Right atrium auricular region (tissue), 2 donors: ENCODE data around the gene FRMPD2. TPM values are rescaled to one million over a fixed set of nuclear protein-coding genes. Genes with fewer than 3 reads are reported as not detected.

Experiments
- DNase-seq: peaks from one replicate; pipeline ENCODE4 v3.0.0-alpha.2; 2019; ENCODE audit warnings: low spot score
- H3K27ac ChIP-seq, 2 donors: fragments of 200-600 bp; sonication (generic); 1 replicate in 1 of 2; 2 replicates in 1 of 2; pipeline ENCODE4 v1.5.1; 2016 to 2019
- H3K27me3 ChIP-seq, 2 donors: fragments of 200-600 bp; sonication (generic); one replicate each; pipeline versions ENCODE4 v1.5.1 to v1.6.0; 2017 to 2019
- H3K36me3 ChIP-seq: fragments of 200-600 bp; sonication (generic); one replicate; pipeline ENCODE4 v1.5.1; 2016
- H3K4me1 ChIP-seq, 2 donors: fragments of 200-600 bp; sonication (generic); one replicate each; pipeline versions ENCODE4 v1.5.1 to v1.6.0; 2017 to 2019
- H3K4me3 ChIP-seq, 2 donors: fragments of 200-600 bp; sonication (generic); 1 replicate in 1 of 2; 2 replicates in 1 of 2; pipeline ENCODE4 v1.5.1; 2017 to 2019; ENCODE audit warnings: mild to moderate bottlenecking in 1 of 2, moderate library complexity in 1 of 2
- H3K9me3 ChIP-seq, 2 donors: fragments of 200-600 bp; sonication (generic); one replicate each; pipeline ENCODE4 v1.5.1; 2019
- CTCF ChIP-seq, 2 donors: fragments of 200-600 bp; sonication (generic); IDR thresholded peaks; one replicate each; pipeline ENCODE4 v1.5.1; 2019; ENCODE audit warnings: antibody characterized with exemption in 2 of 2
- total RNA-seq, 2 donors: library from RNA; depleted of rRNA; stranded (reverse); fragments of >200 nt; gene quantifications; one replicate each; pipeline ENCODE4 v1.1.0, GENCODE V29; 2016

The FRMPD2 gene
- total RNA-seq, 2 donors from 2014 or later, result 1.2 to 7.5 TPM

GRCh38 chr10:48206482-48207250 lies 67.8 kb downstream of the FRMPD2 start:
- peak; percentile 43 for DNase-seq
- H3K9me3 ChIP-seq, result no peaks in the 10 kb centered on the region
- no peak overlapping the region for H3K27ac ChIP-seq
- no peaks in the 10 kb centered on the region for H3K36me3 ChIP-seq
- no peak for TF ChIP-seq CTCF (IDR thresholded peaks at IDR 0.05)
- no peaks in the 10 kb centered on the region for H3K27me3 ChIP-seq
- H3K4me3 ChIP-seq, result no peak overlapping the region
- no peaks in the 10 kb centered on the region for H3K4me1 ChIP-seq

GRCh38 chr10:48205918-48206317 lies 68.6 kb downstream of the FRMPD2 start:
- no peak for DNase-seq
- H3K4me3 ChIP-seq, result no peak overlapping the region
- no peak for TF ChIP-seq CTCF (IDR thresholded peaks at IDR 0.05)

GRCh38 chr10:48199580-48200377 lies 74.7 kb downstream of the FRMPD2 start:
- no peaks in the 10 kb centered on the region for H3K27me3 ChIP-seq
- no peak for TF ChIP-seq CTCF (IDR thresholded peaks at IDR 0.05)

More at GRCh38 chr10:48205918-48206317, 68.6 kb downstream of the FRMPD2 start:
- H3K27ac ChIP-seq, result no peak overlapping the region
- no peaks in the 10 kb centered on the region for H3K9me3 ChIP-seq
- H3K27me3 ChIP-seq, result no peaks in the 10 kb centered on the region
- no peaks in the 10 kb centered on the region for H3K4me1 ChIP-seq
- no peaks in the 10 kb centered on the region for H3K36me3 ChIP-seq

GRCh38 chr10:48197236-48197899 lies 77.1 kb downstream of the FRMPD2 start:
- DNase-seq, result no peak
- no peak overlapping the region for H3K4me3 ChIP-seq
- no peaks in the 10 kb centered on the region for H3K9me3 ChIP-seq
- H3K27me3 ChIP-seq, result no peaks in the 10 kb centered on the region
- peaks cover 0 to 6% of the 10 kb centered on the region in 2 donors for H3K4me1 ChIP-seq
- TF ChIP-seq CTCF (IDR thresholded peaks at IDR 0.05), result no peak
- no peaks in the 10 kb centered on the region for H3K36me3 ChIP-seq
- H3K27ac ChIP-seq, result no peak overlapping the region

More at GRCh38 chr10:48199580-48200377, 74.7 kb downstream of the FRMPD2 start:
- no peak for DNase-seq
- no peaks in the 10 kb centered on the region for H3K9me3 ChIP-seq
- no peak overlapping the region for H3K27ac ChIP-seq
- H3K4me1 ChIP-seq, result peaks cover 0 to 4% of the 10 kb centered on the region in 2 donors
- H3K4me3 ChIP-seq, result no peak overlapping the region
- H3K36me3 ChIP-seq, result no peaks in the 10 kb centered on the region

GRCh38 chr10:48195803-48196202 lies 78.7 kb downstream of the FRMPD2 start:
- no peak for TF ChIP-seq CTCF (IDR thresholded peaks at IDR 0.05)
- Histone ChIP-seq H3K27me3 (no peaks in the 10 kb centered on the region), H3K27ac (no peak overlapping the region), H3K4me1 (peaks cover 0 to 6% of the 10 kb centered on the region in 2 donors), H3K36me3 (no peaks in the 10 kb centered on the region), H3K9me3 (no peaks in the 10 kb centered on the region), H3K4me3 (no peak overlapping the region)
- DNase-seq, result no peak
